22Rv1 (cell line): ENCODE measurements around the gene PLEKHA3.

ENCODE experiments used
- CTCF ChIP-seq: fragments of 450-650 bp; IDR thresholded peaks from 2 replicates; pipeline ENCODE4 v1.5.1; 2017; ENCODE audit warnings: mild to moderate bottlenecking
- ZFX ChIP-seq: fragments of 450-650 bp; IDR thresholded peaks from 2 replicates; pipeline ENCODE4 v1.6.1; 2017; ENCODE audit warnings: antibody characterized with exemption, borderline replicate concordance

- TF ChIP-seq CTCF (no peak), ZFX (no peak)
Observed at GRCh38 chr2:178449700-178450523, 30.3 kb upstream of the PLEKHA3 start.
